ENCODE results near the gene RNF217. TPM values are rescaled to one million over a fixed set of nuclear protein-coding genes. Genes with fewer than 3 reads are reported as not detected.

The RNF217 gene
- total and polyA plus RNA-seq, 2 of the 8 experiments (the other 6 are each of a cell fraction or from before 2014, with no cell fraction given) = 2.0 to 8.9 TPM

DNA sequence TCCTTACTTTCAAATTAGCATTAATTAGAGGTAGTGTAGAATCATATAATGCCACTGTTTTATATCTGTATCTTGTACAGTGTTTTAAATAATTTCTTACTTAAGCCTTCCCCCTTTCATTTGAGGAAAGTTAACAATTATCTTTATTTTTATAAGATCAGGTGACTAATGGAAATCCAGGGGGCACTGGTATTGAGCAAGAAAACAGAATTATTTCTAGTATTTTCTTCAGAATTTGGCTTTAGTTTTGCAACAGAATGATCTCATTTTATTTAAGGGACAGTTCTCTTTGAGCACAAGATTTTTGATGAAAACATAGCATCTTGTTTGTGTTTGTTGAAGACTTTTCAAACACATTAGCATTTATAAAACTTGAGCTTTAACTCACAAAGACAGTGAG, 55.9 kb downstream of the RNF217 start:
- H3K9me3 ChIP-seq (ENCODE audit: insufficient read depth in 2 of 2, low read depth in 1 of 2, low read length in 1 of 2) = no peaks in the 10 kb centered on the region
- no peak overlapping the region for H4K91ac ChIP-seq (replicated peaks; ENCODE audit: insufficient read length, low read length)
- CTCF ChIA-PET (ENCODE audit: partially characterized antibody) = interaction anchor here (1.1 to 1.2 kb wide), 2 partner anchors 14 to 19 kb away, joined by 3 read pairs; no protein-coding TSS in a partner anchor
- H2BK20ac ChIP-seq (ENCODE audit: low read length) = no peak overlapping the region
- H4K5ac ChIP-seq (ENCODE audit: insufficient read length, low read depth, low read length) = no peak overlapping the region
- H3K27me3 ChIP-seq (replicated peaks in 1 of 4; ENCODE audit: control insufficient read depth in 3 of 4, extremely low read depth in 1 of 4, insufficient read depth in 3 of 4, low read length in 3 of 4) = no peaks in the 10 kb centered on the region
- H2BK120ac ChIP-seq (replicated peaks; ENCODE audit: low read depth, low read length) = no peak overlapping the region
- no peak overlapping the region for H3K14ac ChIP-seq (ENCODE audit: insufficient read length)
- H3K79me2 ChIP-seq (ENCODE audit: control insufficient read depth in 1 of 2, insufficient read depth in 2 of 2, low read length in 2 of 2) = no peaks in the 10 kb centered on the region
- H3K23ac ChIP-seq (ENCODE audit: insufficient read length) = no peak overlapping the region
- no peak overlapping the region for H3K9ac ChIP-seq (replicated peaks in 1 of 4; ENCODE audit: extremely low read depth in 1 of 4, low read depth in 3 of 4, low read length in 3 of 4)
- no peaks in the 10 kb centered on the region for H4K20me1 ChIP-seq (replicated peaks in 1 of 2; ENCODE audit: control insufficient read depth in 1 of 2, insufficient read depth in 2 of 2, low read length in 2 of 2)
- H3K4me3 ChIP-seq (ENCODE audit: extremely low read depth in 1 of 4, insufficient read depth in 2 of 4, low read depth in 3 of 4, low read length in 4 of 4) = no peak overlapping the region
- no peak overlapping the region for H3K4ac ChIP-seq (replicated peaks; ENCODE audit: insufficient read length, low read depth, low read length)
- FAIRE-seq (no peak), DNase-seq (ENCODE audit: low read depth in 1 of 2, low spot score in 2 of 2) (no peak)
- TF ChIP-seq NRF1 (IDR thresholded peaks at IDR 0.05; ENCODE audit: low read depth, low read length) = no peak
- no peak for TF ChIP-seq CREB1 (IDR thresholded peaks at IDR 0.05)
- no peak for TF ChIP-seq EGR1 (IDR thresholded peaks at IDR 0.05; ENCODE audit: borderline replicate concordance, low read depth, low read length)
- H3K23me2 ChIP-seq (ENCODE audit: low read depth, low read length) = no peaks in the 10 kb centered on the region; the same call in 1 of the 2 replicates
- no peak overlapping the region for H2AFZ ChIP-seq (ENCODE audit: low read length)
- no peak overlapping the region for H4K8ac ChIP-seq (ENCODE audit: extremely low read depth, insufficient read depth, low read length)
- no peaks in the 10 kb centered on the region for H3K36me3 ChIP-seq (ENCODE audit: control insufficient read depth in 2 of 4, insufficient read depth in 4 of 4, low read length in 3 of 4)
- H3K18ac ChIP-seq (ENCODE audit: extremely low read depth, low read length) = no peak overlapping the region
- H3K4me1 ChIP-seq (replicated peaks in 1 of 4; ENCODE audit: control insufficient read depth in 3 of 4, insufficient read depth in 4 of 4, low read length in 3 of 4) = peaks cover 2 to 18% (median 7%) of the 10 kb centered on the region in 4 experiments; a peak in 6 of 7 replicates
- no peak overlapping the region for H2BK5ac ChIP-seq (ENCODE audit: low read depth, low read length)
- H3K79me1 ChIP-seq (ENCODE audit: low read depth, low read length) = no peaks in the 10 kb centered on the region
- no peak overlapping the region for H3K27ac ChIP-seq (ENCODE audit: low read depth, low read length)
- no peak overlapping the region for H2BK15ac ChIP-seq (ENCODE audit: low read length)
- POLR2A ChIA-PET (ENCODE audit: partially characterized antibody) = no interaction called here
- H3K56ac ChIP-seq (replicated peaks; ENCODE audit: insufficient read length, low read depth, low read length) = no peak overlapping the region
- H3K4me2 ChIP-seq (ENCODE audit: insufficient read depth in 1 of 2, low read depth in 2 of 2, low read length in 2 of 2) = no peak overlapping the region
- no peak overlapping the region for H2AK5ac ChIP-seq (ENCODE audit: low read depth, low read length)
- no peak overlapping the region for H2BK12ac ChIP-seq (ENCODE audit: low read depth, low read length)

All from H1 (cell line).